ENCODE data around the gene SERTAD2.

GRCh38 chr2:64663402-64663801 lies 9.7 kb upstream of the SERTAD2 start:
- no peak for TF ChIP-seq CTCF (conservative IDR thresholded peaks at IDR 0.05; ENCODE audit: low read length)
- TF ChIP-seq EZH2phosphoT487 (IDR thresholded peaks at IDR 0.05; ENCODE audit: borderline replicate concordance) = no peak

All from Loucy (cell line).